DND-41 (cell line): ENCODE results near the gene KRT24.

ENCODE experiments used
- EZH2 ChIP-seq: IDR thresholded peaks from 3 replicates; pipeline ENCODE4 v1.6.1; 2012; ENCODE audit warnings: borderline replicate concordance, low read depth, mild to moderate bottlenecking, moderate library complexity, low read length, inconsistent platforms; ENCODE audit not compliant: severe bottlenecking
- TF ChIP-seq, protein P1 (sequence below): IDR thresholded peaks from 2 replicates; pipeline ENCODE4 v1.5.1; 2012; ENCODE audit warnings: borderline replicate concordance, low read length, moderate library complexity, mild to moderate bottlenecking; ENCODE audit not compliant: poor library complexity, severe bottlenecking; ENCODE audit errors: extremely low read depth

DNA sequence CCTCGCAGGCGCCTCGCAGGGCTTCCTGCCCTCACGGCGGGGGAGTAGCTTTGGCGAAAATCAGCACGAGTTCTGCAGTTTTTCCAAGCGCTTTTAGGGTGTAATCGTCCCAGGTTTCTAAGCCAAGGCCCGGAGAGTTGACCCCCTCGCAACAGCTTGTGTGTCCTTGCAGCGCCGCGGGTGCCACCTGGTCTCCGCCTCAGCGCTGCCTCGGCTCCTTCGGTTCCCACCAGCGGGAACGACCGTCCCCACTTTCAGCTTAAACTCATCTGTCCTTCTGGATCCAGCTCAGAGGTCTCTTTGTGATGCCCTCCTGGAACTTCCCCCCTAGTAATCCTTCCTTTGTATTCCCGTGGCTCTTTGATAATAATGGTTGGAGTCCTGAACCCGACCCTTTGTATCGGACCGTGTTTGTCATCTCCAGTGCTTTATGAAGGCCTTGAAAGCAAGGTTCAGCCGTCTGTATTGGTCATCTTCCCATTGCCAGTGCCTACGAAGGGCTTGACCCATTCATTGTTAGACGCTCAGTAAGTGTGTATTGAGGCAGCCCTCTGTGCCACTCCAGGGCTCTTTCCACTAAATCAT, 55.1 kb downstream of the KRT24 start:
- TF ChIP-seq, protein P1, sequence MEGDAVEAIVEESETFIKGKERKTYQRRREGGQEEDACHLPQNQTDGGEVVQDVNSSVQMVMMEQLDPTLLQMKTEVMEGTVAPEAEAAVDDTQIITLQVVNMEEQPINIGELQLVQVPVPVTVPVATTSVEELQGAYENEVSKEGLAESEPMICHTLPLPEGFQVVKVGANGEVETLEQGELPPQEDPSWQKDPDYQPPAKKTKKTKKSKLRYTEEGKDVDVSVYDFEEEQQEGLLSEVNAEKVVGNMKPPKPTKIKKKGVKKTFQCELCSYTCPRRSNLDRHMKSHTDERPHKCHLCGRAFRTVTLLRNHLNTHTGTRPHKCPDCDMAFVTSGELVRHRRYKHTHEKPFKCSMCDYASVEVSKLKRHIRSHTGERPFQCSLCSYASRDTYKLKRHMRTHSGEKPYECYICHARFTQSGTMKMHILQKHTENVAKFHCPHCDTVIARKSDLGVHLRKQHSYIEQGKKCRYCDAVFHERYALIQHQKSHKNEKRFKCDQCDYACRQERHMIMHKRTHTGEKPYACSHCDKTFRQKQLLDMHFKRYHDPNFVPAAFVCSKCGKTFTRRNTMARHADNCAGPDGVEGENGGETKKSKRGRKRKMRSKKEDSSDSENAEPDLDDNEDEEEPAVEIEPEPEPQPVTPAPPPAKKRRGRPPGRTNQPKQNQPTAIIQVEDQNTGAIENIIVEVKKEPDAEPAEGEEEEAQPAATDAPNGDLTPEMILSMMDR: no peak
- no peak for TF ChIP-seq EZH2
